IMR-90 (cell line): ENCODE data around the gene SCTR. TPM values are rescaled to one million over a fixed set of nuclear protein-coding genes. Genes with fewer than 3 reads are reported as not detected.
A peak's percentile ranks its signal among the peaks of the same experiment; 100 is the strongest.

Source experiments
- ATAC-seq: fragments of 200-7000 bp; cut with Tn5 transposase; 2 replicates; pipeline ENCODE4 v1.9.1; 2020; ENCODE audit warnings: low read depth, mild to moderate bottlenecking, moderate library complexity
- BruUV-seq: library from RNA; stranded (reverse); fragments of 400-500 nt; replicated peaks from 2 replicates; lab custom pipeline; 2021; lab: Mats Ljungman, UMichigan
- CTCF ChIA-PET: fragments of 300-600 bp; formaldehyde crosslinking; extraction: SDS; loops from one replicate; lab custom pipeline; 2021; ENCODE audit warnings: antibody characterized with exemption; lab: Yijun Ruan, JAX
- POLR2A ChIA-PET: fragments of 300-600 bp; sonication (Branson Sonifier 250); formaldehyde crosslinking; loops from one replicate; lab custom pipeline; 2022; ENCODE audit warnings: antibody characterized with exemption; ENCODE audit not compliant: unreplicated experiment; lab: Charles Lee
- DNase-seq: peaks from one replicate; pipeline ENCODE4 v3.0.0; 2013
- H2AFZ ChIP-seq: replicated peaks from 2 replicates; pipeline ENCODE3; 2013; ENCODE audit warnings: low read length, mild to moderate bottlenecking; ENCODE audit not compliant: poor library complexity
- H2AK5ac ChIP-seq: 2 replicates; pipeline ENCODE4 v1.6.1; 2013; ENCODE audit warnings: low read depth, low read length, inconsistent platforms
- H2AK9ac ChIP-seq: replicated peaks from 2 replicates; pipeline ENCODE3; 2013; ENCODE audit warnings: mild to moderate bottlenecking, low read depth, low read length, moderate library complexity; ENCODE audit not compliant: poor library complexity
- H2BK120ac ChIP-seq: 2 replicates; pipeline ENCODE4 v1.6.1; 2013; ENCODE audit warnings: low read depth, low read length, inconsistent platforms
- H2BK15ac ChIP-seq: 3 replicates; pipeline ENCODE4 v1.6.1; 2013; ENCODE audit warnings: low read depth, low read length, inconsistent platforms
- H2BK20ac ChIP-seq: 2 replicates; pipeline ENCODE4 v1.6.1; 2013; ENCODE audit warnings: low read depth, mild to moderate bottlenecking, inconsistent platforms, low read length, moderate library complexity
- H2BK5ac ChIP-seq: 2 replicates; pipeline ENCODE4 v1.6.1; 2013; ENCODE audit warnings: mild to moderate bottlenecking, low read depth, low read length, inconsistent platforms; ENCODE audit not compliant: poor library complexity, severe bottlenecking
- H3K14ac ChIP-seq: replicated peaks from 2 replicates; pipeline ENCODE4 v1.6.1; 2013; ENCODE audit warnings: low read depth, low read length, inconsistent platforms
- H3K18ac ChIP-seq: 2 replicates; pipeline ENCODE4 v1.6.1; 2013; ENCODE audit warnings: low read depth, low read length, control low read depth
- H3K23ac ChIP-seq: 2 replicates; pipeline ENCODE4 v1.6.1; 2013; ENCODE audit warnings: low read depth, low read length, inconsistent platforms
- H3K27ac ChIP-seq: 2 replicates; pipeline ENCODE4 v1.5.1; 2013; ENCODE audit warnings: mild to moderate bottlenecking, control low read depth, low read length; ENCODE audit not compliant: insufficient read depth
- H3K27me3 ChIP-seq: 2 replicates; pipeline ENCODE4 v1.6.1; 2013; ENCODE audit warnings: low read length; ENCODE audit not compliant: control insufficient read depth, insufficient read depth
- H3K36me3 ChIP-seq: 2 replicates; pipeline ENCODE4 v1.6.1; 2013; ENCODE audit warnings: low read length, mixed read lengths; ENCODE audit not compliant: control insufficient read depth, insufficient read depth
- H3K4ac ChIP-seq: 2 replicates; pipeline ENCODE4 v1.6.1; 2013; ENCODE audit warnings: low read depth, low read length, inconsistent platforms
- H3K4me1 ChIP-seq: 2 replicates; pipeline ENCODE4 v1.6.1; 2013; ENCODE audit warnings: low read length, mixed read lengths; ENCODE audit not compliant: control insufficient read depth, insufficient read depth
- H3K4me2 ChIP-seq: 2 replicates; pipeline ENCODE4 v1.6.1; 2013; ENCODE audit warnings: low read depth, mild to moderate bottlenecking, control low read depth, low read length, moderate library complexity
- H3K4me3 ChIP-seq: 2 replicates; pipeline ENCODE4 v1.5.1; 2013; ENCODE audit warnings: low read depth, mild to moderate bottlenecking, control low read depth, low read length, moderate library complexity; ENCODE audit not compliant: insufficient read depth
- H3K56ac ChIP-seq: 2 replicates; pipeline ENCODE4 v1.6.1; 2013; ENCODE audit warnings: low read length, inconsistent platforms; ENCODE audit not compliant: insufficient read depth; ENCODE audit errors: extremely low read depth
- H3K79me1 ChIP-seq, 2 experiments: 2 replicates each; pipeline ENCODE4 v1.6.1; 2013; ENCODE audit warnings: low read length in 2 of 2, inconsistent platforms in 1 of 2, low read depth in 1 of 2
- H3K9ac ChIP-seq: 2 replicates; pipeline ENCODE4 v1.6.1; 2013; ENCODE audit warnings: low read depth, low read length, control low read depth
- H3K9me1 ChIP-seq: 2 replicates; pipeline ENCODE4 v1.6.1; 2013; ENCODE audit warnings: low read length, inconsistent platforms; ENCODE audit not compliant: insufficient read depth
- H3K9me3 ChIP-seq: 2 replicates; pipeline ENCODE4 v1.6.1; 2013; ENCODE audit warnings: low read length; ENCODE audit not compliant: control insufficient read depth, insufficient read depth
- H4K20me1 ChIP-seq: 2 replicates; pipeline ENCODE4 v1.6.1; 2013; ENCODE audit warnings: low read length, inconsistent platforms; ENCODE audit not compliant: insufficient read depth
- H4K5ac ChIP-seq: 2 replicates; pipeline ENCODE4 v1.6.1; 2013; ENCODE audit warnings: mild to moderate bottlenecking, low read depth, low read length, control low read depth
- H4K8ac ChIP-seq, 2 experiments: 2 replicates each; pipeline ENCODE4 v1.6.1; 2013; ENCODE audit warnings: low read depth in 2 of 2, low read length in 2 of 2, control low read depth in 1 of 2, inconsistent platforms in 1 of 2
- H4K91ac ChIP-seq: 2 replicates; pipeline ENCODE4 v1.6.1; 2013; ENCODE audit warnings: low read depth, low read length, inconsistent platforms; ENCODE audit not compliant: insufficient read depth
- MAFK ChIP-seq: IDR thresholded peaks from 2 replicates; pipeline ENCODE4 v1.6.1; 2012; ENCODE audit warnings: low read depth, low read length, improper control_type of control experiment
- MXI1 ChIP-seq: IDR thresholded peaks from 2 replicates; pipeline ENCODE4 v1.6.1; 2012; ENCODE audit warnings: low read depth, mild to moderate bottlenecking, low read length, moderate library complexity, borderline replicate concordance
- RAD21 ChIP-seq: IDR thresholded peaks from 2 replicates; pipeline ENCODE4 v1.6.1; 2012; ENCODE audit warnings: low read length, improper control_type of control experiment
- RFX5 ChIP-seq: IDR thresholded peaks from 2 replicates; pipeline ENCODE4 v1.8.0; 2012; ENCODE audit warnings: low read depth, mild to moderate bottlenecking, low read length, moderate library complexity
- WGBS, 2 experiments: methylation state at CpG; one replicate each; pipeline versions ENCODE4 v1.1.5 to v1.1.7; 2013; ENCODE audit warnings: missing lambda C conversion rate in 2 of 2; ENCODE audit not compliant: insufficient read length in 1 of 2; ENCODE audit errors: extremely low coverage in 2 of 2; 5-methylcytosine and 5-hydroxymethylcytosine counted together
- dilution Hi-C: fragments of 300-500 bp; cut with HindIII; formaldehyde crosslinking; loops from one replicate; pipeline ENCODE4 v1.14.3; 2018; ENCODE audit warnings: low sequenced_read_pairs; ENCODE audit not compliant: unreplicated experiment
- in situ Hi-C: fragments of 300-500 bp; cut with MboI; formaldehyde crosslinking; loops from 3 replicates; pipeline ENCODE4 v1.14.3; 2019; ENCODE audit warnings: low sequenced_read_pairs, inconsistent platforms, mixed read lengths
- intact Hi-C: fragments of 100-400 bp; cut with micrococcal nuclease; formaldehyde crosslinking; loops from 2 replicates; pipeline ENCODE4 v1.10.0; 2022
- polyA plus RNA-seq, 3 experiments: library from polyadenylated mRNA; depleted of rRNA; stranded (reverse); fragments of >200 nt; gene quantifications; 2 replicates each; pipeline ENCODE4 v1.2.3, GENCODE V29; 2012; ENCODE audit warnings: low replicate concordance in 1 of 3
- total RNA-seq: library from RNA; depleted of rRNA; stranded (reverse); fragments of >200 nt; gene quantifications from 2 replicates; pipeline ENCODE4 v1.2.3, GENCODE V29; 2012
- TF ChIP-seq, protein P1 (sequence below): conservative IDR thresholded peaks from 2 replicates; pipeline ENCODE4 v1.5.1; 2012; ENCODE audit warnings: mild to moderate bottlenecking, low read depth, low read length, improper control_type of control experiment

Gene SCTR
- total and polyA plus RNA-seq, 2 of the 4 experiments (the other 2 are of a cell fraction): not detected

DNA sequence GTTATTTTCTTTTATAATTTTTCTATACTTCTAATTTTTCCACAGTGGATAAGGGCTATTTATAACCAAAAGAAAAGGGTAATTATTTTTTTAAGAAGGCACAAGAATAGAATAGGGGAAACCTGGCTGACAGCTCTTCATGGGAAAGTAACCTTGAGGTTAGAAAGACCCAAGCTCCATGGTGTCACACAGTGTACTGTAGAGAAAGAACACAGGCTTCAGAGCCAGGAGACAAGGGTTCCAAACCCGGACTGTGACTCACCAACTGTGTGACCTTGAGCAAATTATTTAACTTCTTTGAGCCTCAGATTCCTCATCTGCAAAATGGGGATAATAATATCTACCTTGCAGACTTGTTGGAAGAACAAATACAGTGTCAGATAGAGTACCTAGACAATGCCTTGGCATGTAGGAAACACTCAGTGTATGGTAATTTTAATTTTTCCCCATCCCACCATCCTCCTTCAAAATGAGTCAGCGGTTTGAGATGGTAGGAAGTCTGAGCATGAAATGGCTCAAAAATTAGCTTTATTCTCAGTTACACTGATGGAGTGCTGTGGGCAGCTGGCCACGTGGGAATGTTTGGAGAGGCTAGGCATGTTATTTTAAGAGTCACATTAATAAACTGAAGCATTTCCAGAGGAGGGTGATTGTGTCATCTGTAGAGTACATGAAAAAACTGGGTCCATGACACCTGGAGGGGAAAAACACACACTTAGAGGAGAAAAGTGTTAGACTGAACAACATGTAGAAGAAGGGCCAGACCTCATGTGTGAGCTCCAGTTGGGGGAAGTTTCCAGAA, 55.9 kb downstream of the SCTR start:
- POLR2A ChIA-PET: no interaction called here
- H4K5ac ChIP-seq: no peak overlapping the region
- dilution Hi-C loops: no loop called here
- no peak overlapping the region for H3K27ac ChIP-seq
- no peak overlapping the region for H4K8ac ChIP-seq
- no peaks in the 10 kb centered on the region for H3K79me1 ChIP-seq
- no peaks in the 10 kb centered on the region for H3K9me1 ChIP-seq
- H2BK15ac ChIP-seq: no peak overlapping the region
- TF ChIP-seq, protein P1, sequence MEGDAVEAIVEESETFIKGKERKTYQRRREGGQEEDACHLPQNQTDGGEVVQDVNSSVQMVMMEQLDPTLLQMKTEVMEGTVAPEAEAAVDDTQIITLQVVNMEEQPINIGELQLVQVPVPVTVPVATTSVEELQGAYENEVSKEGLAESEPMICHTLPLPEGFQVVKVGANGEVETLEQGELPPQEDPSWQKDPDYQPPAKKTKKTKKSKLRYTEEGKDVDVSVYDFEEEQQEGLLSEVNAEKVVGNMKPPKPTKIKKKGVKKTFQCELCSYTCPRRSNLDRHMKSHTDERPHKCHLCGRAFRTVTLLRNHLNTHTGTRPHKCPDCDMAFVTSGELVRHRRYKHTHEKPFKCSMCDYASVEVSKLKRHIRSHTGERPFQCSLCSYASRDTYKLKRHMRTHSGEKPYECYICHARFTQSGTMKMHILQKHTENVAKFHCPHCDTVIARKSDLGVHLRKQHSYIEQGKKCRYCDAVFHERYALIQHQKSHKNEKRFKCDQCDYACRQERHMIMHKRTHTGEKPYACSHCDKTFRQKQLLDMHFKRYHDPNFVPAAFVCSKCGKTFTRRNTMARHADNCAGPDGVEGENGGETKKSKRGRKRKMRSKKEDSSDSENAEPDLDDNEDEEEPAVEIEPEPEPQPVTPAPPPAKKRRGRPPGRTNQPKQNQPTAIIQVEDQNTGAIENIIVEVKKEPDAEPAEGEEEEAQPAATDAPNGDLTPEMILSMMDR: no peak
- TF ChIP-seq MAFK (no peak), RFX5 (no peak), RAD21 (no peak), MXI1 (no peak)
- no peak overlapping the region for H2AK5ac ChIP-seq
- H3K4me2 ChIP-seq: no peak overlapping the region
- no TSS peak for BruUV-seq
- H3K14ac ChIP-seq: no peak overlapping the region
- H2BK5ac ChIP-seq: no peak overlapping the region
- no peaks in the 10 kb centered on the region for H3K36me3 ChIP-seq
- H3K23ac ChIP-seq: no peak overlapping the region
- H3K4ac ChIP-seq: no peak overlapping the region
- H4K91ac ChIP-seq: no peak overlapping the region
- no CpG with 5 or more reads among the region's 3 CpGs for WGBS, 2 experiments
- ATAC-seq (peak; percentile 46), DNase-seq (peak; percentile 25)
- in situ Hi-C loops: loop anchor here (5.0 kb wide), 1 partner anchor 51 kb away; no protein-coding TSS in a partner anchor
- H2BK20ac ChIP-seq: no peak overlapping the region
- H3K9ac ChIP-seq: no peak overlapping the region
- no peak overlapping the region for H3K4me3 ChIP-seq
- H3K18ac ChIP-seq: no peak overlapping the region
- no peak overlapping the region for H2BK120ac ChIP-seq
- intact Hi-C loops: no loop called here
- H2AK9ac ChIP-seq: no peak overlapping the region
- no peak overlapping the region for H2AFZ ChIP-seq
- H3K4me1 ChIP-seq: no peaks in the 10 kb centered on the region
- H4K20me1 ChIP-seq: no peaks in the 10 kb centered on the region
- H3K56ac ChIP-seq: no peak overlapping the region
- no peaks in the 10 kb centered on the region for H3K9me3 ChIP-seq
- no peaks in the 10 kb centered on the region; the same call in none of the 2 replicates for H3K27me3 ChIP-seq
- CTCF ChIA-PET: no interaction called here
